Dermis microvascular lymphatic vessel endothelial cell (primary cell): ENCODE data around the gene ADRM1. TPM values are rescaled to one million over a fixed set of nuclear protein-coding genes. Genes with fewer than 3 reads are reported as not detected.

Source experiments
- DNase-seq, 2 donors: peaks; one replicate each; pipeline versions ENCODE4 v3.0.0 to v3.0.0-alpha.2; 2010; ENCODE audit warnings: low read depth in 2 of 2
- total RNA-seq: library from RNA; depleted of rRNA; stranded (reverse); fragments of >200 nt; gene quantifications from 2 replicates; pipeline ENCODE4 v1.2.1, GENCODE V29; 2014

Gene ADRM1
- total RNA-seq, 1 donor from 2014 or later: 94.1 TPM

GRCh38 chr20:62336775-62337557 is 34.2 kb downstream of the ADRM1 start:
- DNase-seq: no peak

- no peak for DNase-seq
Measured at GRCh38 chr20:62337558-62338293, 34.9 kb downstream of the ADRM1 start.

GRCh38 chr20:62338294-62338620 is 35.5 kb downstream of the ADRM1 start:
- DNase-seq: no peak

GRCh38 chr20:62339647-62340062 is 36.9 kb downstream of the ADRM1 start:
- DNase-seq: no peak

- DNase-seq: no peak
Measured at GRCh38 chr20:62342910-62343309, 40.1 kb downstream of the ADRM1 start.

GRCh38 chr20:62344092-62344491 is 41.3 kb downstream of the ADRM1 start:
- no peak for DNase-seq

GRCh38 chr20:62344782-62345181 is 42.0 kb downstream of the ADRM1 start:
- DNase-seq: no peak

GRCh38 chr20:62345681-62346370 is 43.0 kb downstream of the ADRM1 start:
- DNase-seq: no peak

- DNase-seq: no peak
Measured at GRCh38 chr20:62346398-62347150, 43.8 kb downstream of the ADRM1 start.

- no peak for DNase-seq
Measured at GRCh38 chr20:62347151-62347404, 44.3 kb downstream of the ADRM1 start.

- DNase-seq: no peak
Measured at GRCh38 chr20:62347445-62347844, 44.6 kb downstream of the ADRM1 start.

- DNase-seq: no peak
Measured at GRCh38 chr20:62348604-62349003, 45.8 kb downstream of the ADRM1 start.

- DNase-seq: no peak
Measured at GRCh38 chr20:62349556-62350097, 46.8 kb downstream of the ADRM1 start.

- no peak for DNase-seq
Measured at GRCh38 chr20:62350098-62350628, 47.4 kb downstream of the ADRM1 start.

GRCh38 chr20:62350629-62351422 is 48.0 kb downstream of the ADRM1 start:
- DNase-seq: no peak

GRCh38 chr20:62351469-62352401 is 48.9 kb downstream of the ADRM1 start:
- no peak for DNase-seq

- no peak for DNase-seq
Measured at GRCh38 chr20:62352402-62353288, 49.8 kb downstream of the ADRM1 start.

GRCh38 chr20:62353289-62354030 is 50.7 kb downstream of the ADRM1 start:
- DNase-seq: no peak
